ENCODE results near the gene POU2F3.

POU2F3 gene

DNA sequence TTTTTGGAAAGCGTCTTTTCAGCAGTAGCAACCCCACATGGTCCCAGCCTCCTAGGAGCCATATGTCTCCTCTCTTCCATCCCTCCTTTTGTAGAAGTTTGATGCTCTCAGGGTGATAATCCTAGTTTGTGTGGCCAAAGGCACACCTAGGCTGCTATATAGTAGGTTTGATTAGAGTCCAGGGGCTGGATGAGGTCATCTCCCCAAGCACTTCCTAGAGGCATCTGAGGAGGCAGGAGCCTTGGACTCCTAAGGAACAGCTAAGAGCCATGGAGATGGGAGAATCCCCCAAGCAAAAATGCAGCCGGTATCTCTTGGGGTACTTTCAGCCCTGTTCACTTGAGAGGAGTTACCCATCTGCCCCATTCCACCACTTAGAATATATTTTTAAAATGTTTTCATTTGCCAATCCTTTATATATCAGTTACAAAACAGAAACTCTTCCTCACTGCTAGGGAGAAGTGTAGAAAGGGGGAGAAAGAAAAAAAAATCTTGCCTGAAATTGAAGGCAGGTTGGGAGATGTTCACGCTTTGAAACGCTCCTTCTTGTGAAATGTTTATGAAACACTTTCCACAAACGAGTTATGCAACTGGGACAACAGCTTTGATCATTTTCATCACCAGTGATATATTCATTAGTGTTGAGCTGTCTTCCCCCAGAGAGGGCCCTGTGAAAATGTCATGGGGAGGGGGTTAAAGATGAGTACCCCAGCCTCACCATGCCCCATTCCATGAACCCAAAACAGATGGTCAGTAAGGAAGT, 53.3 kb downstream of the POU2F3 start:
- DNase-seq = no peak

DNA sequence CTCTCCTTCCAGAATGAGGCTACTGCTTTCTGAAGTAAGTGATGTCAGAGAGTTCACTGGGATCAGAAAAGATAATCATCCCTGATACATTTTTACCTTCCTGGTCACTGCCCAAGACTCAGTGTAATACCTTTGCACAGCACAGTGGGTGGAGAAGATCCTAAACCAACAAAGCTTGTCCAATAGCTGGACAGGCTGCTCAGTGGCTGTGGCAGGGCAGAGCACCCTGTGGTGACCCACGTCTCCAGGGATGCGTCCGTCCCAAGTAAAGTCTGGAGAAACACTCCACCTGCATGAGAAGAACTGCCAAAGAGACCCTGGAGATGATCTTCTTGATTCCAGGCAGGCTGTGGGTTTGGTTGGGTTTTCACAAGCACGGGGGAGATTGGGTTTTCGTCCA, 54.2 kb downstream of the POU2F3 start:
- no peak for DNase-seq

DNA sequence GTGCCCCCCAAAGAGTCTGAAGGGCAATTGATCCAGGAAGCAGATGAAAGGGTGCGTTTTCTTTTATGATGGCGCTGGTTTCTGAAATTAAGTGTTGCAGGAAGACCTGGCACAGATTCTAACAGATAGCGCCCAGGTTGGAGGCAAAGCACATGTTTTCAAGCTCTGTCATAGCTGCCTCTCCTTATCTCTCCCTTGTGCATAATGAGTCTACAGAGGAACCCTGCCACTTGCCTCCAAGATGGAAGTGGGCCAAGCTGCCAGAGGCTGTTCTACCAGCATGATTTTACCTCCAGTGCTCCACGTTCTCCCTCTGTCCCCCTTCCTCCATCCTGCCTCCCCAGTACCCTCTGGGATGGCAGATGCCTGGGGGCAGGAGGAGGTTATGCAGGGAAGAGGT, 55.2 kb downstream of the POU2F3 start:
- DNase-seq = no peak

DNA sequence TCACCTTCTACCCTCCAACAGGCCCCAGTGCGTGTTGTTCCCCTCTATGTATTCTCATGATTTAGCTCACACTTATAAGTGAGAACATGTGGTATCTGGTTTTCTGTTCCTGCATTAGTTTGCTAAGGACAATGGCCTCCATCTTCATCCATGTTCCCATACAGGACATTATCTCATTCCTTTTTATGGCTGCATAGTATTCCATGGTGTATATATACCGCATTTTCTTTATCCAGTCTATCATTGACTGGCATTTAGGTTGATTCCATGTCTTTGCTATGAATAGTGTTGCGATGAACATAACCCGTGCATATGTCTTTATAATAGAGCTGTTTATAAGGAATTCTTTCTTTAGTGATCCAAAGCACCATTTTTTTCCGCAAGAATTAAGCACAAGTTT, 56.6 kb downstream of the POU2F3 start:
- no peak for DNase-seq

DNA sequence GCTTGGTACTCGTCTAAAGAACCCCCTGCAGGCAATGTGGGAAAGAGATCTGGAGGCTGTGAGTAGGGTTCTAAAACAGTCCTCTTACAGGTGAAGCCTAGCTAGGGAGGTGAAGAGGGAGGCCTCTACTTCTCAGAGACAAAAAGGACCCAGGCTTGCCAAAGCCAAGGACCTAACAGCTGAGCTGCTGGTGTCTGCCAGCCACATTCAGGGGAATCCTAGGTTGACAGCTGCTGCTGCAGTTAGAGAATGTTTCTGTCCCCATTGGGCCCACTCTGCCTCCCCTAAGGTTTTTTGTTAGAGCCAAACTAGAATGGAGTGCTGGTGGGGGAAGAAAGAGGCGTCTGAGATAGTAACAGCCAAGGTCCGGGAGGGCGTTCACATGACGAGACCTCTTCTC, 58.5 kb downstream of the POU2F3 start:
- DNase-seq = no peak

DNA sequence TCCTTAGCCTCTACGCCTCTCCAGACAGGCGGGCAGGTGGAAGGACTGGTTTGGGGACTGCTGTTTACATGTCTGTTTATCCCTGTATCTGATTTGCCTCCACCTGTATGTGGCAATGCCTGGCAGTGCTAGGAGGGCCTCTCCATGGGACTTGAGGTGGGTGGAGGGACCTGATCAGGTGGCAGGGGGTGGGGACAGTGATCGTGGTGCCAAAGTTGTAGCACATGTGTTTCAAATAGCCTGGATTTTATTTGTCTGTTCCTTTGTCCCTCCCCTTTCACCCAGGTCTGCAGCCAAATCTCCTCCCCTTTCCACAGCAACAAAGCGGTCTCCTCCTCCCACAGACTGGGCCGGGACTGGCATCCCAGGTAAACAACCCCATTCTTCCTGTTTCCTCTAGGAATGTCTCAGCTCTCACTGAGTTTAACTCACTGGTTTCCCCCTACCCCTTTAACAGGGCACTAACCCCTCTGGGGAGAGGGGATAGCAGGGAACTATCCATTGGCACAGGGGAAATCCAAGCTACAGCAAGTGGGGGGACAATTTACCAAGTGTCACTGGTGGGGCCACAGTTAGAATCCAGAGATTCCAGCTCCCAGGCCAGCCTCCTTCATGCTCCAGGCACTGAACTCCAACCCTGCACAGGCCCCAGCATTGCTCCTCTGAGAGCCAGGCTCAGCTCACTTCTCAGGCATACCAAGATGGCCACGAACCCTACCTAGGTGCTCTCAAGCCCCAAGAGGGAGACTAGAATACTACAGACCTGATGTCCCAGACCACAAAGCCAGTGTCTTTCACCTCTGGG, 62.3 kb downstream of the POU2F3 start:
- DNase-seq = no peak

DNA sequence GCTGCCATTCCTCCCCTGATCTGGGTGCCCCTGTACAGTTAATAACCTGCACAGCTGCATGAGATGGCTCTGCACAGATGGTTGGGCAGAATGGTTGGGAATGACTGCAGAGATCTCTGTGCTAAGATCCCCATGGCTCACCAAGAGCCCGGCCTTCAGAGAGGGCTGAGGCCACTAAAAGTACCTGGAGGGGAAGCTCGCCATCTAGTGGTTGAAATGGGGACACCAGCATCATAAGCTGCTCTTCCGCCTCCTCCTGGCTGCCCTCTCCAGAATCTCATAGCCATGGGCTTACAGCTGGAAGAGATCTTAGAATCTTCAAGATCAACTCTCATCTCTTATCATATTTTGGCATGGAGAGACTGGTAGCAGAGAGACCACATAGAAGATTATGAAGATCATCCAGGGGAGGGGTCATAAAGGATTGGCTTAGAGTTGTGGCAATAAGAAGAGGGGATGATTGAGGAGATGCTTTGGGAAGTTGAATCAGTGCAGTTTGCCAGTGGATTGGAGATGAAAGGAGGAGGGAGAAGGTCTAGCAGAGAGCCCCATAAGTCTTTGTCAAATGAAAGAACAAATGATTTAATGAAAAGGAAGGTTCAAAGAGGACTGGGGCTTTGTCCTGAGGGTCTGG, 63.2 kb downstream of the POU2F3 start:
- peak; percentile 55 for DNase-seq

DNA sequence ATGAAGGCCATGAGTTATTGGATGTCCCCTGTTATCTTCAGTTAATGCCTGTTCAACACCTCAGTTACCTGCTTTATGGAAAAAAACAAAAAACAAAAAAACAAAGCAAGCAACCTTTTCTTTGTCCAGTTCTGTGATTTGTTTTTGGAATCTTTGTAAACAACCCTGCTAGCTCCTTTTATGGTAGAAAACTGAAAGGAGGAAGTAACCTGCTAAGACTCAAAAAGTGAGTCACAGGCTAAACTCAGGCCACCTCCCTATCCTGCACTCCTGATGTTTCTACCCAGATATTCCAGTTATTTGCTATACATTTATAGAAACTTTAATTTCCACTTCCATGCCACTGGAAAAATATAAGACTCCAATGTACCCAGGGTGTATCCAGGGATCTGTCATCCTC, 64.6 kb downstream of the POU2F3 start:
- DNase-seq = no peak

DNA sequence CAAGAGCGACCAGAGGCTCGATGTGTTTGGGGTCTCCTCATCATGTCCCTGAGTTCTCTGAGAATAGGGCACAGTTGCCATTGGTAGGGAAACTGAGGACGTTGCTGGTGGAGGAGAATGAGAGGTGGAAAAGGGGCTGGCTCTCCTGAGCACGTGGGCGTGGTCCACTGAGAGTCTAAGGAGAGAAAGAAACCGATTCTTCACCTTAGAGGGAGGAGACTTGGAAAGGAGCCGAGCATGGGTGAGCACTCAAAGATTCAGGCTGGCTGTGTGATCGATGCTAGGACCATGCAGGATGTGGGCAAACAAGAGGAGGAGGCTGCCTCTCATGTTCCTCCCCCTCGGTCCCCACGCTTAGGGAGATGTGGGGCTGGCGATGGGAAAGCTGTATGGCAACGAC, 65.3 kb downstream of the POU2F3 start:
- DNase-seq = no peak

DNA sequence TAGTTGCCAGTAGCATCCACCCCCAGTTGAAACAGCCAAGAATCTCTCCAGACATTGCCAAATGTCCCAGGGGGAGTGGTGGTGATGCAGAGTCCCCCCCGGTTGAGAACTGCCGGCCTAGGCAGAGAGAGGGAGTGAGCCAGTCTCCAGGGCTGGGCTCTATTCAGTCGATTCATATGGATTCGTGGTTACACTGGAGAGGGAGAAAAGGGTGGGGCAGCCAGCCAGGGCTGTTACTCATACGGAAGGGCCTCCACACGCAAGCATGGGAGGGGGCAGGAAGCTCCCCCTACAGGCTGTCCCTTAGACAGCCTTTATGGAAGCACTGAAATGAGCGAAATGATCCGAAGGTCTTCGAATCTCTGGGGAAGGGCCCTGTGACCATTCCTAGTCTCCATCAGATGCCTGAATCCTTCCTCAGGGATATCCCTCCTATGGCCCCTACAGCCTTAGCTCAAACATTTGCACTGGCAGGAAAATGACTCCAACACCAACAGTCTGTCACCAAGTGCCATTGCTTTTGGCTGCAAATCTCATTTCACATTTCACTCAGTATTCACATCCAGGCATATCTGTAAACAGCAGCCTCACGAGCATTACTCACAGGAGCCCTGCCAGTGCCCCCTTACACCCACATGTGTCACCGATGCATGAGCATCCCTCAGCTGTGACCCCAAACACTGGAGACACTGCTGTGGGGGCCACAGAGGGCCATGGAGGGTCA, 66.7 kb downstream of the POU2F3 start:
- DNase-seq = no peak

DNA sequence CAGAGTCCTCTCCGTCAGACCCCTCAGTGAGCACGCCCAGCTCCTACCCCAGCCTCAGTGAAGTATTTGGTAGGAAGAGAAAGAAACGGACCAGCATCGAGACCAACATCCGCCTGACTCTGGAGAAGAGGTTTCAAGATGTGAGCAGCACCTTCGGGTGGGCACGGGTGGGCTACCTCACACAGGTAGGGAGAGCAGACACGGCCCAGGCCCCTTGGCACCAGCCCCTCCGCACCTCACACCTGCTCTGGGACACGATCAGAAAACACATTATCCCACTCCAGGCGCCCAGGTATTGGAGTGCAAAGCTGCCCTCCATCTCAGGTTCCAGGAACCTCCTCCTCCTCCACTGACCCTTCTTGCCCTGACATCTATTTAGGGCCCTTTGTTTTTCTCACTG, 67.5 kb downstream of the POU2F3 start:
- DNase-seq = no peak

DNA sequence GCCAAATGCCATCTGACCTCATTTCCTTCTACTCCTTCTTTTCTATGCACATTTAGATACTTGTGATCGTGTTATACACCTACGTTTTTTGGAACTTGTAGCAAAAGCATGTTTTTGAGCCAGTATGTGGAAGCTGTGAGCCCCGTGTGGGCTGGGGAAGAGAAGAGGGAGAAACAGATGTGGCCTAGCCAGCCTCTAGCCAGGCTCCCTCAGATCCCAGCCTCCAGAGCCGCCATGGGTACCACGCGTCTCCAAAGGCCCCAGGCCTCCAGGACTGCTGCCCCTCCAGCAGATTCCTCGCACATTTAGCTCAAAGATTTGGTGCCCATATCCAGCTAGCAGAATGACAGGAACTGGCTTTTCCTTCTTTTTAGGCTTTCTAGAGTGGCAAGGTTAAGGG, 68.1 kb downstream of the POU2F3 start:
- no peak for DNase-seq

DNA sequence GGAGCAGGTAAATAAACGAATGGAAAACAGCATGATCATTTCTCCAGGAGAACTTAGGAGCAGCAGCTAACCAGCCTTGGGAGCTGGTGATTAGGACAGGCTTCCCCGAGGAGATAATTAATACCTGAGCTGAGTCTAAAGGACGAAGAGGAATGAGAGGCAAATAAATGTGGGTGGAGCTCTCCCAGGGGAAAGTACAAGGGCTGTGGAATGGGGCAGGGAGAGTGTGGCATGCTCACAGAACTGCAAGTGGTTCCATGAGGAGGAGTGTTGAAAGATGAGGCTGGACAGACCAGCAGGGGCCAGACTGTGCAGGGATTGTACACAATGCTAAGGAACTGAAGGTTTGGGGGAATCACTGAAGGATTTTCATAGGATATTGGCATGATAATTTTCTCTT, 70.9 kb downstream of the POU2F3 start:
- DNase-seq = no peak

DNA sequence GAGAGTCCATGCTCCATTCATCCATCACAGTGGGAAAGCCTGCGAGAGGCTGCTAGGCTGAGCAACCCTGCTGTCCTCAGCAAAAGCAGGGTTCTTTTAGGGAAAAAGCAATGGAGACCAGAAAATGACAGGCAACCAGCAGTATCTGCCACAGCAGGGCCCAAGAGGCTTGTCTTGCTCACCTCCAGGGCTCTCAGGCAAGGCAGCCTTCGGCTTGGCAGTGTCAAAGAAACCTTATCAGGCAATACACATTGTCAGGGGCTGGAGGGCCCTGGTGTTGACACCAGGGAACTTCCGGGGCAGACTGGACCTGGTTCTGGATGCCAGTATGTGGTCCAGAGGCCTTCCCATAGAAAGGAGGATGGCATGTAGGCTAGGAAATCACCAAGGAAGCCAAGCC, 74.9 kb downstream of the POU2F3 start:
- DNase-seq = no peak

DNA sequence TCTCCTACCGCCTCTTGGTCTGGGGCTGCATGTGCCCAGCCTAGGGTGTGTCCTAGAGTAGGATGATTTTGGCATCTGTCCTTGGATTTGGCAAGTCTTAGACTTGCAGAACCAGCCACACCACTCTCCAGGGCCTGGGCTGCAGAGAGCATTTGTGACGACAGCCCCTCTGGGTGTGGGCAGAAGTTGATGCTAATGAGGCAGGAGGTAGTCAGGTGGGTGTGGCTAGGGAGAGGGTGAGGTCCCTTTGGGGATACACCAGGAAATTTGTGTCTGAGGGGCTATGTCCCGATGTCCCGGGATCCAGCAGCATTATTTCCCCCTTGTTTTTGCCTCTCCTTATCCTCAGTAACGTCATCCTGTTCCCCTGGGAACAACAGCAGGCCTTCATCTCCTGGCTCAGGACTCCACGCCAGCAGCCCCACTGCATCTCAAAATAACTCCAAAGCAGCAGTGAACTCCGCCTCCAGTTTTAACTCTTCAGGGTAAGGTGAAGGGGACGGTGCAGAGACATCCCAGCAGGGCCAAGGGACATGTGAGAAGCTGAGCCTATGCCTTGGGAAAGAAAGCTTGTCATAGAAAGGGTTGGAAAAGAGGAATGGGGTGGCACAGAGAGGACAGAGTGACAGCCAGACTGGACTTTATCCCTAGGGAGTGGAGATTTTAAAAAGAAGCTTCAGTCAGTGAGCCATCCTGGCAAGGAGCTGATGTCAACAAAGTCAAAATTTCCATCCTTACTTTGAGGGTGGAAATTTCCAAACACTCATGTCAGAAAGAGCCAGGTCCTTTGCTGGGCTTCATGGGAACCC, 77.1 kb downstream of the POU2F3 start:
- DNase-seq = no peak

DNA sequence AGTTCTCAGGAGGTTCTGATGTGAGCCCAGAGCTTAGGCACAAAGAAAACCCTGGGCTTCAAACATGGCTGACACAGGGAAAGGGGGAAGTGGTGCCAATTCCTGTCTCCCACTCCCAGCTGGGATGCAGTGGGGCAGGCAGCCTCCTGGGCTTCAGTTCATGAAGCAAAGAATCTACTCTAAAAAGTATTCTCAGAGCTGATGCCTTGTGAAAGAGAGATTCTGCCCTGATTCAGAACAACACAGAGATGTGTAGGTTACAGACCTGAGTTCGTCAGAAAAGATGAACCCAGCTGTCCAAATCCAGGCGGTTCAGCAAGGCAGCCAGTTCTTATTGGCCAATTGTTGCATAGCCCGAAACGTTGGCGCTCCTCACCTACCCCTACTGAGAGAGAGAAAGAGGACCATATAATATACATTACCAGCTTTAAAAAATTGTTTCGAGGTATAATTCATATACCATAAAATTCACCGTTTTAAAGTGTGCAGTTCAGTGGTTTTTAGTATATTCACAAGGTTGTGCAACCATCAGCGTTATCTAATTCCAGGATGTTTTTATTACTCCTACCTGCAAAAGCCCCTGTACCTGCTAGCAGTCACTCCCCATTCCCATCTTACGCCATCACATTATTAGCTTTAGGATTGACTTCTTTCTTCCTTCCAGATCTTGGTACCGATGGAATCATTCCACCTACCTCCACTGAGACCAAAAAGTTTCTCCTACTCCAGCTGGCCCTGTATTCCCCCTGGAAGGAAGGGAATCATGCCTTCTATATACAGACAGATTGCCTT, 77.9 kb downstream of the POU2F3 start:
- DNase-seq = no peak

DNA sequence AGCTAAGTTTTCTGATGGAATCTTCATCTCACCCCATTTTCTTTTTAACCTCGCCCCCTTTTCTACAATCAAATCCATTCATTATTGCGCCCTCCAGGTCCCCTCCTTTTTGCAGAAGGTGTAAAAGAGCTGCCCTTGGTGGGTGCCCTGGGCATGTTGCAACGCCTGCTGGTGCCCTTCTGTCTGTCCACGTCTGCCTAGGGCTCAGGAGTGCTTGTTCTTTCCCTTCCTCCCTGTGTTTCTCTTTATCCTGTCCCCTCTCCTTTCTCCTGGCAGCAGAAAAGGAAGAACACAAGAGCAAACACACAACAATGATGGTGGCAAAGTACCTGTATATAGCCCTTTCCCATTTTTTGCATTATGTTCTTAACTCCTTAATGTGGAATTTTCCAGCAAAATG, 79.0 kb downstream of the POU2F3 start:
- no peak for DNase-seq

DNA sequence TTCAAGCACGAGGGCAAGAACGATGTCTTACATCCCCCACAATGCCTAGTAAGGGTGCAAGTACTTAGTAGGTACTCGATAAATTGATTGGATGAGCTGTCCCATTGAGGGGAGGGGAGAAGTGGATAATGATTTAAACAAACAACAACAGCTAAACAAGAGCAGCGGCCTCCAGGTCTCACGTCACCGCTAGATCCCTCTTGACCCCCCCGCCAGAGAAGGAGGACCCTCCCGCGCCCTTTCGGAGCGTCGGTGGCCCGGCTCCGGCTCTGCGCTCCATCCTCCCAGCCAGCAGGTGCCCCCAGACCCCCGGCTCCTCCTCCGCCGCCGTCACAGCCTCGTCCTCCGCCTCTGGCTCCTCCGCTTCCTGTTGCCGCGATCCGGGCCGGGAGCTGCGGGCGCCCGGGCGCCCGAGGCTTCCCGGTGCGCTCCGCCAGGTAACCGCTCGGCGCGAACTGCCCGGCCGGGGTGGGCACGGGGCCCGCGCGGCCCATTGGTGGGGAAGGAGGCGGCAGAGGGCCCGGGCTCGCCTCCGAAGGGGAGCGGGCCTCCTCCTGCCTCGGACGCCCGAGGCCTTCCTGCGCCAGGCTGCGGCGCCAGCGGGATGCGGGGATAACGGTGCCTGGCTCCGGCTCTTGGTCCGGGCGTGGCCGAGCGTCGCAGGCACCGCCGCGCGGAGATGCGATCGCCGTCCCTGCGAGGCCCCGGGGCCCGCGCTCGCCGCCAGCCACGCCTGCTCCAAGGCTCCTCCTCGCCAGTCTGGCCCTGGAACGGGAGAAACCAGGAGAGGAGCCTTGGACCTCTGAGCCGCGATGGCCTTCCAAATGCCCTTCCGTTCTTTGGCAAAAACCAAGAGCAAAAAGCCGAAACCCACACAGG, 85.2 kb downstream of the POU2F3 start, which contains the start of gene TLCD5:
Gene TLCD5 (plus strand): TSS at position 368 of the 879 bp plus-strand sequence. CDS start 2,143 bp downstream, outside the sequence.
- no peak for DNase-seq

DNA sequence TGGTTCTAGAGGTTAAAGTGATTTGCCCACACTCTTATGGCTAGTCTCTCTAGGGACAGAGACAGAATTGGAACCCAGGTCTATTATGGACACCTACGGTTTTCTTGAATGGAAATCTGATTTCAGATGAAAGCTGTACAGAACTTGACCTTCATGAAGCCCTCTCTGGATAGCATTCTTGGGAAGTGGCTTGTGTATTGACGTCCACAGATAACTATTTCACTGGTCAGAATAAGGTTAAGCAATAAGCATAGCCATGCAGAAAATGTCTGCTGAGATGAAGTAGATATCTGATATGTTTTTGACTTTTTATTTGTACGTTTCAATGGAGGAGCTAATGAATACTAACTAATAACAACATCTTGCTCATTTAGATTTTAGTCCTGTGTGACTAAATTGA, 86.3 kb downstream of the POU2F3 start:
- no peak for DNase-seq

DNA sequence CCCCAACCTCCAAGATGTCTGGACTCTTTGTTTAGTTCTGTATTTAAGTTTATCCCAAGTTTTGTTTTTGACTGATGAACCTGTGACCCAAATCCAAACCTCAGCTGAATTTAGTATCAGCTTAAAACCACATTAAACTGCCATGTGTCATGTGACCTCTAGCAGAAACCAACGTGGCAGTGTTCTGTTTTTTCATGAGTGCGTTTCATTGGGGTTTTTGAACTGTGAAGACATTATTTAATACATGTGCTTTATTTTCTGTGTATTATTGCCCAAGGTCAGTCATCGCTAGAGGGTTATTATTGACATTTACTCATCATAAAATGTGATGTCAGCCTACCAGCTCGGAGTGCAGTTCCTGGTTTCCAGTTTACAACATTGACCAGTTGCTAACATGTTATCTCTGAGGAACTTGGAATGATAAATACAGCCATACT, 86.9 kb downstream of the POU2F3 start:
- DNase-seq = no peak
